GM12801 (cell line): ENCODE data around the gene SCN11A.

Experiments used
- TF ChIP-seq, protein P1 (sequence below): IDR thresholded peaks from one replicate; pipeline ENCODE4 v1.5.1; 2011; ENCODE audit warnings: control low read depth; ENCODE audit not compliant: insufficient read length; ENCODE audit errors: extremely low read depth

Gene SCN11A

DNA sequence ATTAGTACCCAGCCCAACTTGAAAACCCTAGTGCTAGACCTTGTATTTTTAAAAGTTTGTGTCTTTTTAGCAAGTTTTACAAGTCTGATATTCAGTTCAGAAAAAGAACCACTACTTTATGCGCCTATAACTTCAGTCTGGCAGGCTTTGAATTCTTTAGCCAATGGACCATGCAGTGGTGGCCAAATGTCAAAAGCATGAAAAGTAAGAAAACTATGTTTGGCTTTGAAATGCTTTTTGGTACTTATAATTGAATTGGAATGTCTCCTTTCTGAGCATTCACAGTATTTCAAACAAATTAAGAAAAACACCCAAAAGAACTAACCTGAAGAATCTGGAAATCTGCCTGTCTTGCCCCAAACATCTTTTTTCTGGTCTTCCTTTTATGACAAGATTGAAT is 12.9 kb upstream of the SCN11A start:
- TF ChIP-seq, protein P1, sequence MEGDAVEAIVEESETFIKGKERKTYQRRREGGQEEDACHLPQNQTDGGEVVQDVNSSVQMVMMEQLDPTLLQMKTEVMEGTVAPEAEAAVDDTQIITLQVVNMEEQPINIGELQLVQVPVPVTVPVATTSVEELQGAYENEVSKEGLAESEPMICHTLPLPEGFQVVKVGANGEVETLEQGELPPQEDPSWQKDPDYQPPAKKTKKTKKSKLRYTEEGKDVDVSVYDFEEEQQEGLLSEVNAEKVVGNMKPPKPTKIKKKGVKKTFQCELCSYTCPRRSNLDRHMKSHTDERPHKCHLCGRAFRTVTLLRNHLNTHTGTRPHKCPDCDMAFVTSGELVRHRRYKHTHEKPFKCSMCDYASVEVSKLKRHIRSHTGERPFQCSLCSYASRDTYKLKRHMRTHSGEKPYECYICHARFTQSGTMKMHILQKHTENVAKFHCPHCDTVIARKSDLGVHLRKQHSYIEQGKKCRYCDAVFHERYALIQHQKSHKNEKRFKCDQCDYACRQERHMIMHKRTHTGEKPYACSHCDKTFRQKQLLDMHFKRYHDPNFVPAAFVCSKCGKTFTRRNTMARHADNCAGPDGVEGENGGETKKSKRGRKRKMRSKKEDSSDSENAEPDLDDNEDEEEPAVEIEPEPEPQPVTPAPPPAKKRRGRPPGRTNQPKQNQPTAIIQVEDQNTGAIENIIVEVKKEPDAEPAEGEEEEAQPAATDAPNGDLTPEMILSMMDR: no peak

DNA sequence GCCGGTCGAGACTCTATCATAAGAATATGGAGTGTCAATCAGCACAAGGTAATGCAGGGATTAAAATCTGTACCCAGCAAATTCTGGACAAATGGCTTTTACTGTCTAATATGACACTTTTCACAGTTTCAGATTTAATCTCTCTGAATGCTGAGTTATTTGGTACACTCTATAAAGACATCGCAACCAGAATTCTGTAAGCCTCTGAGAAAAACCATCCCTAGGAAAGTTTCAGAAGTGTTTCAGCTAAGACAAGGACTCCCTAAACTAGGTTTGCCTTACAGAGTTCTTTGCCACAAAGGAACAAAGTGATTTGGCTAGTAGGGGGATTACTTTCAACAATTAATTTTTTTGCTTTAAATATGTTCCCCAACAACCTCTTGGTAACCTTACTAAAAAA is 11.4 kb upstream of the SCN11A start:
- TF ChIP-seq, protein P1: no peak

GRCh38 chr3:39062180-39062579 is 10.4 kb upstream of the SCN11A start:
- TF ChIP-seq, protein P1: no peak

DNA sequence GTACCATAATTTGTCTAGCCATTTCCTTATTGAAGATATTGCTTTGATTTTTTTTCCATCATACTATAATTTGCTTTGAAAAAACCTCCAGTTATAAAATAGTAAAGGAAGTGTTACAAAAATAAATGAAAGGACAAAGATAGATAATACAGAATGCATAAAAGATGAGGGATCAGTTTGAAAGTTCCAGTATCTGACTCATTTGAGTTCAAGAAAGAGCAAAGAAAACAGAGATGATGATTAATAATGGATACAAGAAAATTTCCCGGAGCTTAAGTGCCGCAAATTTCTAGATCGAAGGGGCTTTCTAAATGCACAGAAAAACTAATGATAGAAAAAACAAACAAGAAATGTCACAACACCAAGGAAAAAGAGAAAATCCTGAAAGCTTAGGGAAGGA is 4.4 kb upstream of the SCN11A start:
- TF ChIP-seq, protein P1: no peak

DNA sequence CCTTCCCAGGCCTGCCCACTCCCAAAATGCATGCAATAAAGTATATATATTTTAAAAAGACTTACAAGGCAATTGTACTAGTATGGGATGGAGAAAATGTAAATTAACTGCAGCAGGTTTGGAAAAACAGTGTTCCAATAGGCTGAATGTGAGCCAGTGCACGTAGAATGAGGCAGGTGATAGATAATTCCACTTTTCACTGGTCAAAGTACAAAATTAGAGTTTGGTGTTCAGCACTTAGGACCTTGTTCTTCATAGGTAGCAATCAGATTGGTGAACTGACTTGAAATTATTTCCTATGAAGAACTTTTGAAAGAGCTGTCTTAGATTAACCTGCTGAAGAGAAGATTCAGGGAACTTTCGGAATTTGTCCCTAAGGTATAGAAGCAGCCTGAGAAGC is 2.0 kb upstream of the SCN11A start:
- TF ChIP-seq, protein P1: no peak

GRCh38 chr3:39052583-39052982 is 839 bp upstream of the SCN11A start:
- TF ChIP-seq, protein P1: no peak

- TF ChIP-seq, protein P1: no peak
Observed at GRCh38 chr3:39050029-39050428, 1.7 kb downstream of the SCN11A start.

- TF ChIP-seq, protein P1: no peak
Observed at GRCh38 chr3:39038165-39038564, 13.6 kb downstream of the SCN11A start.
